OCI-LY7 (cell line): ENCODE results near the gene TNFRSF8. TPM values are rescaled to one million over a fixed set of nuclear protein-coding genes. Genes with fewer than 3 reads are reported as not detected.
A peak's percentile ranks its signal among the peaks of the same experiment; 100 is the strongest.

Source experiments
- Bru-seq: library from RNA; stranded (reverse); fragments of 400-500 nt; gene quantifications from one replicate; lab custom pipeline; 2021; lab: Mats Ljungman, UMichigan
- BruChase-seq, 2 experiments: library from RNA; stranded (reverse); fragments of 400-500 nt; gene quantifications; one replicate each; lab custom pipeline; 2021; lab: Mats Ljungman, UMichigan
- BruUV-seq: library from RNA; stranded (reverse); fragments of 400-500 nt; replicated peaks from 2 replicates; lab custom pipeline; 2021; lab: Mats Ljungman, UMichigan
- CTCF ChIA-PET: fragments of 300-600 bp; sonication (Branson Sonifier 250); formaldehyde crosslinking; loops from one replicate; lab custom pipeline; 2022; ENCODE audit warnings: antibody characterized with exemption; ENCODE audit not compliant: unreplicated experiment; lab: Charles Lee
- POLR2A ChIA-PET: fragments of 300-600 bp; sonication (Branson Sonifier 250); formaldehyde crosslinking; loops from one replicate; lab custom pipeline; 2022; ENCODE audit warnings: antibody characterized with exemption; lab: Charles Lee
- DNase-seq: peaks from one replicate; pipeline ENCODE4 v3.0.0-alpha.2; 2015; ENCODE audit warnings: low spot score
- H2AFZ ChIP-seq: fragments of 200-600 bp; sonication (generic), shearing (Covaris generic); 2 replicates; pipeline ENCODE4 v1.6.1; 2014; ENCODE audit warnings: mild to moderate bottlenecking, antibody characterized with exemption, low read length, moderate library complexity
- H3K27ac ChIP-seq: fragments of 200-600 bp; sonication (generic); 2 replicates; pipeline ENCODE4 v1.5.1; 2014; ENCODE audit warnings: mixed run types, low read depth, mild to moderate bottlenecking, moderate library complexity, low read length, inconsistent platforms; ENCODE audit not compliant: poor library complexity, severe bottlenecking
- H3K36me3 ChIP-seq: fragments of 200-600 bp; sonication (generic); 2 replicates; pipeline ENCODE4 v1.6.1; 2014; ENCODE audit warnings: mild to moderate bottlenecking, antibody characterized with exemption, low read length, moderate library complexity, mixed read lengths; ENCODE audit not compliant: insufficient read depth
- H3K4me1 ChIP-seq: fragments of 200-600 bp; sonication (generic); 2 replicates; pipeline ENCODE4 v1.5.1; 2014; ENCODE audit warnings: mild to moderate bottlenecking, low read length; ENCODE audit not compliant: insufficient read depth, poor library complexity, severe bottlenecking
- H3K4me2 ChIP-seq: fragments of 200-600 bp; sonication (generic); 2 replicates; pipeline ENCODE4 v1.6.1; 2014; ENCODE audit warnings: mild to moderate bottlenecking, low read length
- H3K4me3 ChIP-seq: fragments of 200-600 bp; sonication (generic); 2 replicates; pipeline ENCODE4 v1.5.1; 2014; ENCODE audit warnings: mild to moderate bottlenecking, low read depth, low read length; ENCODE audit not compliant: poor library complexity, severe bottlenecking
- H3K79me2 ChIP-seq: fragments of 200-600 bp; sonication (generic); 2 replicates; pipeline ENCODE4 v1.6.1; 2016; ENCODE audit warnings: low read depth, mild to moderate bottlenecking, low read length, moderate library complexity, mixed read lengths; ENCODE audit not compliant: insufficient read depth
- H3K9me2 ChIP-seq: fragments of 200-600 bp; sonication (generic); 2 replicates; pipeline ENCODE4 v1.6.1; 2016; ENCODE audit warnings: mild to moderate bottlenecking, low read length, mixed read lengths; ENCODE audit not compliant: insufficient read depth
- H3K9me3 ChIP-seq: fragments of 200-600 bp; sonication (generic); 2 replicates; pipeline ENCODE4 v1.6.1; 2014; ENCODE audit warnings: mild to moderate bottlenecking, mixed run types, low read length, mixed read lengths
- H4K20me1 ChIP-seq: fragments of 200-600 bp; sonication (generic); 2 replicates; pipeline ENCODE4 v1.6.1; 2014; ENCODE audit warnings: mild to moderate bottlenecking, antibody characterized with exemption, low read length, moderate library complexity, mixed read lengths; ENCODE audit not compliant: insufficient read depth
- EZH2phosphoT487 ChIP-seq: fragments of 200-600 bp; sonication (generic); IDR thresholded peaks from 2 replicates; pipeline ENCODE4 v1.6.1; 2018; ENCODE audit warnings: low read depth, borderline replicate concordance, mild to moderate bottlenecking, mixed run types, antibody characterized with exemption, low read length, moderate library complexity, mixed read lengths
- intact Hi-C: fragments of 100-400 bp; cut with micrococcal nuclease; formaldehyde crosslinking; loops from one replicate; pipeline ENCODE4 v1.10.0; 2022; ENCODE audit not compliant: unreplicated experiment
- long read RNA-seq: library from polyadenylated mRNA; stranded (forward); transcript quantifications from one replicate; pipeline ENCODE4 v2.0.0, GENCODE V29; 2022
- total RNA-seq, 2 experiments: library from RNA; depleted of rRNA in 1 of 2; stranded (reverse); fragments of >200 nt in 1 of 2; shearing (Covaris generic) in 1 of 2; gene quantifications; 2 replicates each; pipeline ENCODE4 v1.2.3, GENCODE V29; 2014 to 2022
- TF ChIP-seq, protein P1 (sequence below): fragments of 200-600 bp; sonication (generic); conservative IDR thresholded peaks from 2 replicates; pipeline ENCODE4 v1.5.1; 2014; ENCODE audit warnings: mild to moderate bottlenecking, antibody characterized with exemption, low read length, moderate library complexity, mixed read lengths

The TNFRSF8 gene
- total RNA-seq (2014; rRNA removed; shearing (Covaris generic)) (not detected in 2 replicates), total RNA-seq (2022) (0.09 and 0.29 TPM in 2 replicates), Bru-seq, nascent RNA (percentile 17 among the genes with signal in this experiment), BruChase-seq, experiment 1, labeled RNA remaining after a 6-hour chase (percentile 10 among the genes with signal in this experiment), BruChase-seq, experiment 2, labeled RNA remaining after a 2-hour chase (percentile 13 among the genes with signal in this experiment)
- long read RNA-seq, result 0 reads

DNA sequence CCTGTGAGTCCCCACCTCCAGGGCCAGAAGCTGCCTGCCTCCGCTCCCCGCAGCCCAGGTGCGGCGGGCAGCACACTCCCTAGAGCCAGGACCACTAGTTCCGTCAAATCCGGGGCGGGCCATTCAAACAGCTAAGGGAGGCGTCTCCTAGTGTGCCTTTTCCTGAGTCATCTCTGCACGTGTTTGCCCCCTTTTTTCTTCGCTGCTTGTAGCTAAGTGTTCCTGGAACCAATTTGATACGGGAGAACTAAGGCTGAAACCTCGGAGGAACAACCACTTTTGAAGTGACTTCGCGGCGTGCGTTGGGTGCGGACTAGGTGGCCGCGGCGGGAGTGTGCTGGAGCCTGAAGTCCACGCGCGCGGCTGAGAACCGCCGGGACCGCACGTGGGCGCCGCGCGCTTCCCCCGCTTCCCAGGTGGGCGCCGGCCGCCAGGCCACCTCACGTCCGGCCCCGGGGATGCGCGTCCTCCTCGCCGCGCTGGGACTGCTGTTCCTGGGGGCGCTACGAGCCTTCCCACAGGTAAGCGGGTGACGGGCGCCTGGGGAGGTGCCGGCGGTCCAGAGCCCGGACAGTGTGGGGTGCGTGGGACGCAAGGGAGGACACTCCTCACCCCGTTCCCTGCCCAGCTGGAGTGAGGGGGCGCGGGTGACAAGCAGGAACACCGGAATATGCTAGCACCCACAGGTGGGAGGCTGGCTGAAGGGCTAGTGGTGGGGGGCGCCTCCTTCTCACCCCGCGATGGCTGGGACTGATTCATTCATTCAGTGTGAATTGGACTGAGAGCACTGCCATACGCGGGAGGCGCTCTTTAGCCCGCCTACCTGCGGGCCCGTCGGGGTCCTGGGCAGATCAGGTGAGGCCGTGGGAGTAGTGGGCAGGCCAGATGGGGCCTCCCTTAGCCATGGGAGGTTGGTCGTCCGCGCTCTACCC, at the start of gene TNFRSF8:
Gene TNFRSF8, plus strand, starts transcription at position 163 of the 932 bp plus-strand sequence. Its CDS starts 296 bp downstream, at position 459.
- Histone ChIP-seq H3K9me3 (no peaks in the 10 kb centered on the region), H3K4me1 (peaks cover 19% of the 10 kb centered on the region), H4K20me1 (no peaks in the 10 kb centered on the region), H3K4me3 (no peak within 1 kb of the TSS), H3K4me2 (no peak within 1 kb of the TSS), H2AFZ (no peak within 1 kb of the TSS), H3K36me3 (no peaks in the 10 kb centered on the region), H3K9me2 (no peaks in the 10 kb centered on the region), H3K27ac (no peak within 1 kb of the TSS), H3K79me2 (no peaks in the 10 kb centered on the region)
- ChIA-PET POLR2A (no interaction called here), CTCF (no interaction called here)
- no peak for DNase-seq
- TF ChIP-seq EZH2phosphoT487, result no peak
- TF ChIP-seq, protein P1, sequence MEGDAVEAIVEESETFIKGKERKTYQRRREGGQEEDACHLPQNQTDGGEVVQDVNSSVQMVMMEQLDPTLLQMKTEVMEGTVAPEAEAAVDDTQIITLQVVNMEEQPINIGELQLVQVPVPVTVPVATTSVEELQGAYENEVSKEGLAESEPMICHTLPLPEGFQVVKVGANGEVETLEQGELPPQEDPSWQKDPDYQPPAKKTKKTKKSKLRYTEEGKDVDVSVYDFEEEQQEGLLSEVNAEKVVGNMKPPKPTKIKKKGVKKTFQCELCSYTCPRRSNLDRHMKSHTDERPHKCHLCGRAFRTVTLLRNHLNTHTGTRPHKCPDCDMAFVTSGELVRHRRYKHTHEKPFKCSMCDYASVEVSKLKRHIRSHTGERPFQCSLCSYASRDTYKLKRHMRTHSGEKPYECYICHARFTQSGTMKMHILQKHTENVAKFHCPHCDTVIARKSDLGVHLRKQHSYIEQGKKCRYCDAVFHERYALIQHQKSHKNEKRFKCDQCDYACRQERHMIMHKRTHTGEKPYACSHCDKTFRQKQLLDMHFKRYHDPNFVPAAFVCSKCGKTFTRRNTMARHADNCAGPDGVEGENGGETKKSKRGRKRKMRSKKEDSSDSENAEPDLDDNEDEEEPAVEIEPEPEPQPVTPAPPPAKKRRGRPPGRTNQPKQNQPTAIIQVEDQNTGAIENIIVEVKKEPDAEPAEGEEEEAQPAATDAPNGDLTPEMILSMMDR, result no peak
- intact Hi-C loops, result no loop called here
- BruUV-seq, result no TSS peak

- Histone ChIP-seq H3K27ac (no peak overlapping the region), H3K4me1 (no peaks in the 10 kb centered on the region), H3K9me3 (no peaks in the 10 kb centered on the region), H2AFZ (no peak overlapping the region), H3K4me3 (no peak overlapping the region), H3K4me2 (no peak overlapping the region), H3K36me3 (peaks cover 47% of the 10 kb centered on the region), H3K79me2 (no peaks in the 10 kb centered on the region), H3K9me2 (no peaks in the 10 kb centered on the region), H4K20me1 (no peaks in the 10 kb centered on the region)
- intact Hi-C loops, result no loop called here
- ChIA-PET POLR2A (no interaction called here), CTCF (no interaction called here)
- TF ChIP-seq EZH2phosphoT487, result no peak
- TF ChIP-seq, protein P1, result peak; percentile 48
- no TSS peak for BruUV-seq
- DNase-seq, result no peak
Measured at GRCh38 chr1:12014141-12014991, 48.7 kb upstream of the TNFRSF8 start.
